NCI-H2081 (cell line): ENCODE results near the gene PRPF8.
"Not testable (repeated sequence)": the region's sequence is repeated elsewhere in the genome, so short reads cannot be mapped to it uniquely, and the experiment has no call there.

ENCODE experiments used
- DNase-seq, 2 experiments: peaks; one replicate each; lab custom pipeline; 2025; lab: John Stamatoyannopoulos, UW

PRPF8 gene

GRCh38 chr17:1716076-1716911 lies 31.6 kb upstream of the PRPF8 start:
- DNase-seq: peak; percentile 98 to 99

GRCh38 chr17:1715803-1716075 lies 31.1 kb upstream of the PRPF8 start:
- DNase-seq: no peak

GRCh38 chr17:1714980-1715802 lies 30.5 kb upstream of the PRPF8 start:
- DNase-seq: no peak

GRCh38 chr17:1714427-1714979 lies 29.8 kb upstream of the PRPF8 start:
- no peak for DNase-seq

- DNase-seq: peak; percentile 36 to 42
Observed at GRCh38 chr17:1713878-1714426, 29.3 kb upstream of the PRPF8 start.

GRCh38 chr17:1713160-1713877 lies 28.7 kb upstream of the PRPF8 start:
- DNase-seq: no peak

GRCh38 chr17:1712271-1712670 lies 27.6 kb upstream of the PRPF8 start:
- DNase-seq: no peak

GRCh38 chr17:1711804-1712203 lies 27.1 kb upstream of the PRPF8 start:
- no peak for DNase-seq

GRCh38 chr17:1710807-1711553 lies 26.3 kb upstream of the PRPF8 start:
- no peak for DNase-seq

- peak in 1 of 2 experiments; percentile 5 for DNase-seq
Observed at GRCh38 chr17:1709971-1710806, 25.5 kb upstream of the PRPF8 start, which contains the start of gene TLCD2. Gene TLCD2, minus strand, starts transcription at chr17:1710377. Its CDS starts 135 bp downstream, at chr17:1710242.

GRCh38 chr17:1709403-1709951 lies 24.8 kb upstream of the PRPF8 start:
- DNase-seq: no peak

- DNase-seq: not testable (repeated sequence)
Observed at GRCh38 chr17:1708791-1709346, 24.2 kb upstream of the PRPF8 start.

GRCh38 chr17:1707107-1707506 lies 22.4 kb upstream of the PRPF8 start:
- DNase-seq: no peak

GRCh38 chr17:1705004-1705403 lies 20.3 kb upstream of the PRPF8 start:
- no peak for DNase-seq

GRCh38 chr17:1703063-1703462 lies 18.4 kb upstream of the PRPF8 start:
- no peak for DNase-seq

GRCh38 chr17:1699891-1700290 lies 15.2 kb upstream of the PRPF8 start:
- not testable (repeated sequence) for DNase-seq

GRCh38 chr17:1697681-1698080 lies 13.0 kb upstream of the PRPF8 start:
- DNase-seq: no peak

GRCh38 chr17:1695365-1695764 lies 10.7 kb upstream of the PRPF8 start:
- DNase-seq: no peak

- no peak for DNase-seq
Observed at GRCh38 chr17:1693339-1693738, 8.7 kb upstream of the PRPF8 start.
